Cardiac muscle cell (in vitro differentiated cells and primary cell): ENCODE data around the gene GET3. TPM values are rescaled to one million over a fixed set of nuclear protein-coding genes. Genes with fewer than 3 reads are reported as not detected.
A peak's percentile ranks its signal among the peaks of the same experiment; 100 is the strongest.

ENCODE experiments used
- DNase-seq, 2 donors: peaks; one replicate each; pipeline versions ENCODE4 v3.0.0 to v3.0.0-alpha.2; 2010 to 2017; ENCODE audit warnings: low read depth in 1 of 2, low spot score in 1 of 2
- H3K27ac ChIP-seq: fragments of 200-600 bp; sonication (generic); 2 replicates; pipeline ENCODE4 v1.5.1; 2016
- H3K27me3 ChIP-seq: fragments of 200-600 bp; sonication (generic); 2 replicates; pipeline ENCODE4 v1.6.0; 2016; ENCODE audit warnings: control low read depth
- H3K36me3 ChIP-seq: fragments of 200-600 bp; sonication (generic); 2 replicates; pipeline ENCODE4 v1.5.1; 2016; ENCODE audit warnings: control low read depth
- H3K4me1 ChIP-seq: fragments of 200-600 bp; sonication (generic); 2 replicates; pipeline ENCODE4 v1.8.1; 2017; ENCODE audit warnings: low read depth, mild to moderate bottlenecking, mixed run types
- H3K4me3 ChIP-seq: fragments of 200-600 bp; sonication (generic); 2 replicates; pipeline ENCODE4 v1.5.1; 2016; ENCODE audit warnings: mild to moderate bottlenecking
- H3K9me3 ChIP-seq: fragments of 200-600 bp; sonication (generic); 2 replicates; pipeline ENCODE4 v1.5.1; 2017; ENCODE audit warnings: low read depth, mild to moderate bottlenecking, control low read depth
- polyA plus RNA-seq: library from polyadenylated mRNA; unstranded; fragments of >200 nt; fragmentation: Nextera tagmentation; extraction: Ambion mirVana; gene quantifications from 2 replicates; pipeline ENCODE4 v1.2.1, GENCODE V29; 2016
- total RNA-seq: library from RNA; depleted of rRNA; stranded (reverse); fragments of >200 nt; gene quantifications from 2 replicates; pipeline ENCODE4 v1.2.3, GENCODE V29; 2016
- TF ChIP-seq, protein P1 (sequence below): IDR thresholded peaks from 2 replicates; pipeline ENCODE4 v1.5.1; 2012; ENCODE audit warnings: low read depth, mild to moderate bottlenecking, low read length

The GET3 gene
- total and polyA plus RNA-seq, 2 experiments from 2014 or later: 44.8 to 103 TPM

DNA sequence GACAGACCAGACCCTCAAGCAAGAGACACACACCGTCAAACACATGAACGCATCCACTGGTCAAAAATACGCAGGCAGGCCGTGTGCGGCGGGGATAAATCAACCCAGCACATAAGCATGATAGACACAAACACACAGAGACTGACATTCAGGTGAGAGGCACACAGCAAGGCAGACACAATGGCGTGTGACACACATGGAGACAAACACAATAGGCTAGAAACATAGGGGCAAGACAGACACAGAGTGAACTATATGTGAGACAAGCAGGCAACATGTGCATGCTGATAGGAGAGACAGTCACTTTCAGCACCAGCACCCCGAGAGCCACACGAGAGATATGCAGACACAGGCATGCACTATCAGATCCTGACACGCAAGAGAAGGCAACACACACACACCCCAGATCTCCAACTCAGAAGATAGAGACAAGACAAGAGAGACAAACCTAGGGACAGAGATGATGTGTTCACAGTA lies 47.1 kb downstream of the GET3 start:
- H3K27ac ChIP-seq: peak overlapping the region; percentile 68

DNA sequence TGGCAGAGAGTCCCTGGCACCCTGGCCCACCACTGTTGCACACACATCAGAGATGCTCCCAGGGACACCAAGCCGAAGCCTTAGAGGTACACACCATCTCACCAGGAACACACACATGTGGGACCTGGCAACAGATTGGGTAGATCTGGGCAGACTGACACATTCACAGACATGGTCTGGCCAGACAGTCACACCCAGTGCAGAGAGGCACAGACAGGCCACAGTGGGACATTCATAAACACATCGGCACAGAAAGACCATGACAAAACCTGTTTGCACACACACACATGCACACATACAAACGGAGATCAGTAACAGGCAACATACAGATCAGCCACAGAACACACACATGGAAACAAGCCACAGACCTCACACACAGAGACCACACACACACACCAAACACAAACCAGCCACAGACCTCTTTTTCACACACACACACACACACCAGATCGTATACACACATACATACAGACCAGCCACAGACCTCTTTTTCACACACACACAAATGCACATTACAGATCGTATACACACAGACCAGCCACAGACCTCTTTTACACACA lies 47.7 kb downstream of the GET3 start:
- H3K4me1 ChIP-seq: peaks cover 38% of the 10 kb centered on the region
- no peaks in the 10 kb centered on the region for H3K9me3 ChIP-seq
- peak overlapping the region; percentile 68 for H3K27ac ChIP-seq
- no peaks in the 10 kb centered on the region for H3K27me3 ChIP-seq
- peak in 1 of 2 donors; percentile 21 for DNase-seq
- H3K36me3 ChIP-seq: no peaks in the 10 kb centered on the region
- TF ChIP-seq, protein P1, sequence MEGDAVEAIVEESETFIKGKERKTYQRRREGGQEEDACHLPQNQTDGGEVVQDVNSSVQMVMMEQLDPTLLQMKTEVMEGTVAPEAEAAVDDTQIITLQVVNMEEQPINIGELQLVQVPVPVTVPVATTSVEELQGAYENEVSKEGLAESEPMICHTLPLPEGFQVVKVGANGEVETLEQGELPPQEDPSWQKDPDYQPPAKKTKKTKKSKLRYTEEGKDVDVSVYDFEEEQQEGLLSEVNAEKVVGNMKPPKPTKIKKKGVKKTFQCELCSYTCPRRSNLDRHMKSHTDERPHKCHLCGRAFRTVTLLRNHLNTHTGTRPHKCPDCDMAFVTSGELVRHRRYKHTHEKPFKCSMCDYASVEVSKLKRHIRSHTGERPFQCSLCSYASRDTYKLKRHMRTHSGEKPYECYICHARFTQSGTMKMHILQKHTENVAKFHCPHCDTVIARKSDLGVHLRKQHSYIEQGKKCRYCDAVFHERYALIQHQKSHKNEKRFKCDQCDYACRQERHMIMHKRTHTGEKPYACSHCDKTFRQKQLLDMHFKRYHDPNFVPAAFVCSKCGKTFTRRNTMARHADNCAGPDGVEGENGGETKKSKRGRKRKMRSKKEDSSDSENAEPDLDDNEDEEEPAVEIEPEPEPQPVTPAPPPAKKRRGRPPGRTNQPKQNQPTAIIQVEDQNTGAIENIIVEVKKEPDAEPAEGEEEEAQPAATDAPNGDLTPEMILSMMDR: no peak
- no peak overlapping the region for H3K4me3 ChIP-seq

More for the DNA sequence above, 47.1 kb downstream of the GET3 start:
- Histone ChIP-seq H3K36me3 (no peaks in the 10 kb centered on the region), H3K27me3 (no peaks in the 10 kb centered on the region), H3K4me3 (no peak overlapping the region), H3K9me3 (no peaks in the 10 kb centered on the region), H3K4me1 (peaks cover 38% of the 10 kb centered on the region)
- DNase-seq: no peak
- TF ChIP-seq, protein P1: no peak

DNA sequence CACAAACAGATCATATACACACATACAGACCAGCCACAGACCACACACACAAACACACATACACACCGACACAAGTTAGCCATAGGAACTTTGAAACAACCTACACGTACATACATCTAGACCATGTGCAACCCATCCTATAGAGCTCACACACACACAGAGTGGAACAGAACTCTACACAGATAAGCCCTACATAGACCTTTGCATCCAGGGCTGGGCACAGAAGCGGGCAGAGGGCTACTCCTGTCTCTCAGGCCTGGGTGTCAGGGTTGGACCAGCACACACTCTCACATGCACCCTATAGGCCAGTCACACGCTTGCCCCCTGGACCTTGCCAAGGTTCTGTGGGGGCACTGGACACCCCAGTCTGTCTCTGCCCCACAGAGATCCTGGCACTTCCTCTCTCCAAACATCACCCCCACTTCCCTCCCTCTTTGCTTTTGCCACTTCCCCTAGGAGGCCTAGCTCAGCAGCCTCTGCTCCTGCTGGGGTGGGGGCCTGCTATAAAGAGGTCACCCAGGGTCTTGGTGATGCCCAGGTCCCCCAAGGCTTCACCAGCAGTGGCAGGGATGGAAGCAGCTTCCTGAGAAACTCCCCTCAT lies 48.2 kb downstream of the GET3 start:
- Histone ChIP-seq H3K27me3 (no peaks in the 10 kb centered on the region), H3K36me3 (no peaks in the 10 kb centered on the region), H3K27ac (peak overlapping the region; percentile 68), H3K9me3 (no peaks in the 10 kb centered on the region), H3K4me3 (no peak overlapping the region), H3K4me1 (peaks cover 38% of the 10 kb centered on the region)
- DNase-seq: no peak
- TF ChIP-seq, protein P1: no peak

DNA sequence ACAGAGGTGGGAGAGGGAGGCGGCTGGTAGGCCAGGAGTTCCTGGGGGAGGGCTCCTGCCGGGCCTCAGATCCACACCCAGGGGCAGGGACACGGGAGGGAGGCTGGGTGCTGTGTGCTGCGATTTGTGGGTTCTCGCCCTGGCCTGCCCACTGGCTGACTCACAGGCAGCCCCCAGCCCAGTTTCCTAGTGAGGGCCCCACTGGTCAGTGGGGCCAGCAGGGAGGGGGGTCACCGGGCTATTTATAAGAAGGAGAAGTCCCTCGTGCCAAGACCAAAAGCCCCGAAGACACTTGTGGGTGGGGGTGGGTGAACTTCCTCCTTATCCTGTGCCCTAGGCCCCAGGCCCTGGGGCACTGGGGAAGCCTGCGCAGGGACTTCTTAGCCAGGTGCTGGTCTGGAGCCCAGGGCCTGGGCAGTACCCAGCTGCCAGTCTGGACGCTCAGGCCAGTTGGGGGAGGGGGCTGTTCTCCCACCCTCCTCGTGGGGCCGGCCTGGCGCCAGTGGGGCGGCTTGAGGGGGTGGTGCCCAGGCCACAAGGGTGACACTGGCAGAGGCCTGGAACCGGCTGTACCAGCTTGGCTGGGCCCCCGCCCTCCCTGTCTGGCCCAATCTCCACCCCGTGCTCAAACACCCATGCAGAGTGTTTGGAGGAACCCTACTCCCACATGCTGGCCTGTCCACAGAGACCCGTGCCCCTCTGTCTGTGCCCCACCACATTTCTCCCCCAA lies 49.0 kb downstream of the GET3 start:
- no peaks in the 10 kb centered on the region for H3K27me3 ChIP-seq
- peaks cover 38% of the 10 kb centered on the region for H3K4me1 ChIP-seq
- H3K9me3 ChIP-seq: no peaks in the 10 kb centered on the region
- H3K4me3 ChIP-seq: no peak overlapping the region
- no peak for DNase-seq
- H3K36me3 ChIP-seq: no peaks in the 10 kb centered on the region
- peak overlapping the region; percentile 68 for H3K27ac ChIP-seq
- TF ChIP-seq, protein P1: no peak

DNA sequence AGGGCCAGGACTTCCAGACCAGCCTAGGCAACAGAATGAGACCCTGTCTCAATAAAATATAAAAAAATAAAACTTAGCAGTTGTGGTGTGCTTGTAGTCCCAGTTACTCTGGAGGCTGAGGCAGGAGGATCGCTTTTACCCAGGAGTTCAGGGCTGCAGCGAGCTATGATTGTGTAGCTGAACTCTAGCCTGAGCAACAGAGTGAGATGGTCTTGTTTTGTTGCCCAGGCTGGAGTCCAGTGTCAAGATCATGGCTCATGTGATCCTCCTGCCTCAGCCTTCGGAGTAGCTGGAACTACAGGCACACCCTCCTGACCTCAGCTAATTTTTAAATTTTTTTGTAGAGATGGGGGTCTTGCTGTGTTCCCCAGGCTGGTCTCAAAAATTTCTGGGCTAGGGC lies 49.7 kb downstream of the GET3 start:
- DNase-seq: no peak
- Histone ChIP-seq H3K4me1 (peaks cover 38% of the 10 kb centered on the region), H3K27me3 (no peaks in the 10 kb centered on the region), H3K27ac (no peak overlapping the region), H3K4me3 (no peak overlapping the region), H3K9me3 (no peaks in the 10 kb centered on the region), H3K36me3 (no peaks in the 10 kb centered on the region)
- TF ChIP-seq, protein P1: no peak
